IMR-90 (cell line): Measurements from ENCODE around the gene SERTAD4. TPM values are rescaled to one million over a fixed set of nuclear protein-coding genes. Genes with fewer than 3 reads are reported as not detected.
"Not testable (repeated sequence)": the region's sequence is repeated elsewhere in the genome, so short reads cannot be mapped to it uniquely, and the experiment has no call there.

Experiments used
- ATAC-seq: fragments of 200-7000 bp; cut with Tn5 transposase; 2 replicates; pipeline ENCODE4 v1.9.1; 2020; ENCODE audit warnings: low read depth, mild to moderate bottlenecking, moderate library complexity
- BruUV-seq: library from RNA; stranded (reverse); fragments of 400-500 nt; replicated peaks from 2 replicates; lab custom pipeline; 2021; lab: Mats Ljungman, UMichigan
- CTCF ChIA-PET: fragments of 300-600 bp; formaldehyde crosslinking; extraction: SDS; loops from one replicate; lab custom pipeline; 2021; ENCODE audit warnings: antibody characterized with exemption; lab: Yijun Ruan, JAX
- POLR2A ChIA-PET: fragments of 300-600 bp; sonication (Branson Sonifier 250); formaldehyde crosslinking; loops from one replicate; lab custom pipeline; 2022; ENCODE audit warnings: antibody characterized with exemption; ENCODE audit not compliant: unreplicated experiment; lab: Charles Lee
- DNase-seq: peaks from one replicate; pipeline ENCODE4 v3.0.0; 2013
- H2AFZ ChIP-seq: replicated peaks from 2 replicates; pipeline ENCODE3; 2013; ENCODE audit warnings: low read length, mild to moderate bottlenecking; ENCODE audit not compliant: poor library complexity
- H2AK5ac ChIP-seq: 2 replicates; pipeline ENCODE4 v1.6.1; 2013; ENCODE audit warnings: low read depth, low read length, inconsistent platforms
- H2AK9ac ChIP-seq: replicated peaks from 2 replicates; pipeline ENCODE3; 2013; ENCODE audit warnings: mild to moderate bottlenecking, low read depth, low read length, moderate library complexity; ENCODE audit not compliant: poor library complexity
- H2BK120ac ChIP-seq: 2 replicates; pipeline ENCODE4 v1.6.1; 2013; ENCODE audit warnings: low read depth, low read length, inconsistent platforms
- H2BK15ac ChIP-seq: 3 replicates; pipeline ENCODE4 v1.6.1; 2013; ENCODE audit warnings: low read depth, low read length, inconsistent platforms
- H2BK20ac ChIP-seq: 2 replicates; pipeline ENCODE4 v1.6.1; 2013; ENCODE audit warnings: low read depth, mild to moderate bottlenecking, inconsistent platforms, low read length, moderate library complexity
- H2BK5ac ChIP-seq: 2 replicates; pipeline ENCODE4 v1.6.1; 2013; ENCODE audit warnings: mild to moderate bottlenecking, low read depth, low read length, inconsistent platforms; ENCODE audit not compliant: poor library complexity, severe bottlenecking
- H3K14ac ChIP-seq: replicated peaks from 2 replicates; pipeline ENCODE4 v1.6.1; 2013; ENCODE audit warnings: low read depth, low read length, inconsistent platforms
- H3K18ac ChIP-seq: 2 replicates; pipeline ENCODE4 v1.6.1; 2013; ENCODE audit warnings: low read depth, low read length, control low read depth
- H3K23ac ChIP-seq: 2 replicates; pipeline ENCODE4 v1.6.1; 2013; ENCODE audit warnings: low read depth, low read length, inconsistent platforms
- H3K27ac ChIP-seq: 2 replicates; pipeline ENCODE4 v1.5.1; 2013; ENCODE audit warnings: mild to moderate bottlenecking, control low read depth, low read length; ENCODE audit not compliant: insufficient read depth
- H3K27me3 ChIP-seq: 2 replicates; pipeline ENCODE4 v1.6.1; 2013; ENCODE audit warnings: low read length; ENCODE audit not compliant: control insufficient read depth, insufficient read depth
- H3K36me3 ChIP-seq: 2 replicates; pipeline ENCODE4 v1.6.1; 2013; ENCODE audit warnings: low read length, mixed read lengths; ENCODE audit not compliant: control insufficient read depth, insufficient read depth
- H3K4ac ChIP-seq: 2 replicates; pipeline ENCODE4 v1.6.1; 2013; ENCODE audit warnings: low read depth, low read length, inconsistent platforms
- H3K4me1 ChIP-seq: 2 replicates; pipeline ENCODE4 v1.6.1; 2013; ENCODE audit warnings: low read length, mixed read lengths; ENCODE audit not compliant: control insufficient read depth, insufficient read depth
- H3K4me2 ChIP-seq: 2 replicates; pipeline ENCODE4 v1.6.1; 2013; ENCODE audit warnings: low read depth, mild to moderate bottlenecking, control low read depth, low read length, moderate library complexity
- H3K4me3 ChIP-seq: 2 replicates; pipeline ENCODE4 v1.5.1; 2013; ENCODE audit warnings: low read depth, mild to moderate bottlenecking, control low read depth, low read length, moderate library complexity; ENCODE audit not compliant: insufficient read depth
- H3K56ac ChIP-seq: 2 replicates; pipeline ENCODE4 v1.6.1; 2013; ENCODE audit warnings: low read length, inconsistent platforms; ENCODE audit not compliant: insufficient read depth; ENCODE audit errors: extremely low read depth
- H3K79me1 ChIP-seq, 2 experiments: 2 replicates each; pipeline ENCODE4 v1.6.1; 2013; ENCODE audit warnings: low read length in 2 of 2, inconsistent platforms in 1 of 2, low read depth in 1 of 2
- H3K9ac ChIP-seq: 2 replicates; pipeline ENCODE4 v1.6.1; 2013; ENCODE audit warnings: low read depth, low read length, control low read depth
- H3K9me1 ChIP-seq: 2 replicates; pipeline ENCODE4 v1.6.1; 2013; ENCODE audit warnings: low read length, inconsistent platforms; ENCODE audit not compliant: insufficient read depth
- H3K9me3 ChIP-seq: 2 replicates; pipeline ENCODE4 v1.6.1; 2013; ENCODE audit warnings: low read length; ENCODE audit not compliant: control insufficient read depth, insufficient read depth
- H4K20me1 ChIP-seq: 2 replicates; pipeline ENCODE4 v1.6.1; 2013; ENCODE audit warnings: low read length, inconsistent platforms; ENCODE audit not compliant: insufficient read depth
- H4K5ac ChIP-seq: 2 replicates; pipeline ENCODE4 v1.6.1; 2013; ENCODE audit warnings: mild to moderate bottlenecking, low read depth, low read length, control low read depth
- H4K8ac ChIP-seq, 2 experiments: 2 replicates each; pipeline ENCODE4 v1.6.1; 2013; ENCODE audit warnings: low read depth in 2 of 2, low read length in 2 of 2, control low read depth in 1 of 2, inconsistent platforms in 1 of 2
- H4K91ac ChIP-seq: 2 replicates; pipeline ENCODE4 v1.6.1; 2013; ENCODE audit warnings: low read depth, low read length, inconsistent platforms; ENCODE audit not compliant: insufficient read depth
- CEBPB ChIP-seq: IDR thresholded peaks from 2 replicates; pipeline ENCODE4 v1.6.1; 2012; ENCODE audit warnings: low read depth, low read length, improper control_type of control experiment
- WGBS, 2 experiments: methylation state at CpG; one replicate each; pipeline versions ENCODE4 v1.1.5 to v1.1.7; 2013; ENCODE audit warnings: missing lambda C conversion rate in 2 of 2; ENCODE audit not compliant: insufficient read length in 1 of 2; ENCODE audit errors: extremely low coverage in 2 of 2; 5-methylcytosine and 5-hydroxymethylcytosine counted together
- dilution Hi-C: fragments of 300-500 bp; cut with HindIII; formaldehyde crosslinking; loops from one replicate; pipeline ENCODE4 v1.14.3; 2018; ENCODE audit warnings: low sequenced_read_pairs; ENCODE audit not compliant: unreplicated experiment
- in situ Hi-C: fragments of 300-500 bp; cut with MboI; formaldehyde crosslinking; loops from 3 replicates; pipeline ENCODE4 v1.14.3; 2019; ENCODE audit warnings: low sequenced_read_pairs, inconsistent platforms, mixed read lengths
- intact Hi-C: fragments of 100-400 bp; cut with micrococcal nuclease; formaldehyde crosslinking; loops from 2 replicates; pipeline ENCODE4 v1.10.0; 2022
- polyA plus RNA-seq, 3 experiments: library from polyadenylated mRNA; depleted of rRNA; stranded (reverse); fragments of >200 nt; gene quantifications; 2 replicates each; pipeline ENCODE4 v1.2.3, GENCODE V29; 2012; ENCODE audit warnings: low replicate concordance in 1 of 3
- total RNA-seq: library from RNA; depleted of rRNA; stranded (reverse); fragments of >200 nt; gene quantifications from 2 replicates; pipeline ENCODE4 v1.2.3, GENCODE V29; 2012

Gene SERTAD4
- total and polyA plus RNA-seq, 2 of the 4 experiments (the other 2 are of a cell fraction) = under 0.01 to 0.22 TPM

DNA sequence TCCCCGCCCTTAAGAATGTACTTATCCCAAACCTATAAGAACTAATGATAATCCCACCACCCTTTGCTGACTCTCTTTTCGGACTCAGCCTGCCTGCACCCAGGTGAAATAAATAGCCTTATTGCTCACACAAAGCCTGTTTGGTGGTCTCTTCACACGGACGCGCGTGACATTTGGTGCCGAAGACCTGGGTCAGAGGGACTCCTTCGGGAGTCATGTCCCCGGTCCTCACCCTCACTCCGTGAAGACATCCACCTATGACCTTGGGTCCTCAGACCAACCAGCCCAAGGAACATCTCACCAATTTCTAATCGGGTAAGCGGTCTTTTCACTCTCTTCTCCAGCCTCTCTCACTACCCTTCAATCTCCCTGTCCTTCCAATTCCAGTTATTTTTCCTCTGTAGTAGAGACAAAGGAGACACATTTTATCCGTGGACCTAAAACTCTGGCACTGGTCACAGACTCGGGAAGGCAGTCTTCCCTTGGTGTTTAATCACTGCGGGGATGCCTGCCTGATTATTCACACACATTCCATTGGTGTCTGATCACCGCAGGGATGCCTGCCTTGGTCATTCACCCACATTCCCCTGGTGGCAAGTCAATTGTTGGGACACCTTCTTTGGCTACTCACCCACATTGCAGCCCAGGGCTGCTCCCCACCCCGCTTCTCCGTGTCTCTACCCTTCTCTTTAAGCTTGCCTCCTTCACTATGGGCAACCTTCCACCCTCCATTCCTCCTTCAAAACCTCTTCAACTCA is 44.6 kb upstream of the SERTAD4 start:
- ATAC-seq, H3K27ac ChIP-seq, H3K9ac ChIP-seq, H3K56ac ChIP-seq, H3K4me3 ChIP-seq, CTCF ChIA-PET, H3K27me3 ChIP-seq, H4K20me1 ChIP-seq, H2AK5ac ChIP-seq, H2BK15ac ChIP-seq, in situ Hi-C loops, H3K23ac ChIP-seq, dilution Hi-C loops, intact Hi-C loops, H3K79me1 ChIP-seq, H3K9me3 ChIP-seq, BruUV-seq, H3K36me3 ChIP-seq, POLR2A ChIA-PET, H2AK9ac ChIP-seq, H2AFZ ChIP-seq, H4K5ac ChIP-seq, H3K9me1 ChIP-seq, H3K4me1 ChIP-seq, H3K14ac ChIP-seq: not testable (repeated sequence)
- Histone ChIP-seq H2BK120ac (peak overlapping the region; percentile 88), H3K4me2 (peak overlapping the region; percentile 13; the same call in 1 of the 2 replicates), H4K91ac (peak overlapping the region; percentile 55; the same call in 1 of the 2 replicates), H4K8ac (peak overlapping the region in 1 of 2 experiments; percentile 17; a peak in 1 of 4 replicates), H3K18ac (peak overlapping the region; percentile 34; the same call in 1 of the 2 replicates), H2BK20ac (peak overlapping the region; percentile 82; the same call in 1 of the 2 replicates), H3K4ac (peak overlapping the region; percentile 69), H2BK5ac (peak overlapping the region; percentile 26)
- TF ChIP-seq CEBPB = 0 out of 2 replicates have a peak, but pooled peaks have one; percentile 8
- DNase-seq = peak; percentile 25
- 20% methylated on average over 1 of the region's 18 CpGs; no CpG with 5 or more reads in 1 of the 2 experiments for WGBS, 2 experiments
